ENCODE measurements around the gene ECSCR. TPM values are rescaled to one million over a fixed set of nuclear protein-coding genes. Genes with fewer than 3 reads are reported as not detected.

Gene ECSCR
- total and polyA plus RNA-seq, 10 of the 15 experiments (the other 5 are each of a cell fraction or from before 2014, with no cell fraction given), result 0.15 to 0.83 (median 0.23) TPM; not detected in 3

DNA sequence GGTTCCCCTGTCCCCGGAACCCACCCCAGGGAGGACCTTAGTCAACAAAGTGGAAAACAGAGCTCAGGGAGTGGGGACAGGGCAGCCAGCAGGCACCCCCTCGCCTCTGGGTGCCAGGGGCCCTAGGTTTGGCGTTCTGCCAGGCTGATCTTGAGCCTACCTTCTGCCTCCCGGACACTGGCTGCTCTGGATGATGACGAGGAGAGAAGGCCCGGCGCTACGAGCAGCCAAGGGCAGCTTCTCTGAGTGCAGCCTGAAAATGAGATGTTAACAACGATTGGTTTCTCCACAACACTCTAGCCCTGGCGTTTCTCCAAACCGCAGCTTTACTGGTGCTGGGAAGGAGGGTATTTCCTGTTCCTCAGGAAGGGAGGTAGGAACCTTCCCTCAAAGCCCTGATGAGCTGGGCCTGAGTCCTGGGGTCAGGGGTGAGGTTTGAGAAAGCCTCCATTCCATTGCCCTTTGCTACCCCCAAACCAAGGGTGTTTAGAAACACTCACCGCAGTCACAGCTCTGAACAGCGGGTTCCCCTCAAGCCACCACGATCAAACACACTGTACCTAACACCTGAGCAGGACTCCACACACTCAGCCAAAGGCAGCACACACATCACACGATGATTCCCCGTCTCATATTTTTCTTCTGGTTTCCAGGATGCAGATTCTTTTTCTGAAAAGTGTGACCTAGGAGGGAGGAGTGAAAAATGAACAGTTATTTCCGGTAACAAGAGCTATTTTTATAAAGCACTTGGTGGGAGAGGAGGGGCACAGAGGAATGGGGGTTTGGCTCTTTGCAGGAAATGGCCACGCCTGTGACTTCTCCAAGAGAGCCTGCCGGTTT lies 19.7 kb upstream of the ECSCR start, which contains the start of gene STING1 (continued):
- TF ChIP-seq PRDM15 (CRISPR knock-in tag; IDR thresholded peaks at IDR 0.05) (no peak), NFYB (IDR thresholded peaks at IDR 0.05; ENCODE audit: insufficient read depth, low read depth, low read length) (0 out of 2 replicates have a peak, but pooled peaks have one; percentile 12), BCL3 (IDR thresholded peaks at IDR 0.05; ENCODE audit: borderline replicate concordance, insufficient read depth, low read depth, low read length, poor library complexity, severe bottlenecking) (no peak), GABPA (IDR thresholded peaks at IDR 0.05; ENCODE audit: low read depth) (no peak), YBX1 (IDR thresholded peaks at IDR 0.05) (no peak), NBN (IDR thresholded peaks at IDR 0.05) (no peak), USF2 (IDR thresholded peaks at IDR 0.05; ENCODE audit: borderline replicate concordance, low read depth, low read length) (no peak), CREM (IDR thresholded peaks at IDR 0.05; ENCODE audit: low read depth) (peak; percentile 58), E4F1 (IDR thresholded peaks at IDR 0.05; ENCODE audit: borderline replicate concordance, partially characterized antibody) (no peak), SREBF1 (IDR thresholded peaks at IDR 0.05; ENCODE audit: low read length) (no peak), HCFC1 (IDR thresholded peaks at IDR 0.05; ENCODE audit: low read length) (no peak), CBX3 (IDR thresholded peaks at IDR 0.05; ENCODE audit: borderline replicate concordance, low read depth) (no peak), CBFB (IDR thresholded peaks at IDR 0.05; ENCODE audit: low read depth) (no peak), ETV6 (conservative IDR thresholded peaks at IDR 0.05 in 1 of 2, IDR thresholded peaks at IDR 0.05 in 1 of 2; ENCODE audit: borderline replicate concordance in 1 of 2, low read depth in 1 of 2) (no peak)
- TF ChIP-seq, protein P1, sequence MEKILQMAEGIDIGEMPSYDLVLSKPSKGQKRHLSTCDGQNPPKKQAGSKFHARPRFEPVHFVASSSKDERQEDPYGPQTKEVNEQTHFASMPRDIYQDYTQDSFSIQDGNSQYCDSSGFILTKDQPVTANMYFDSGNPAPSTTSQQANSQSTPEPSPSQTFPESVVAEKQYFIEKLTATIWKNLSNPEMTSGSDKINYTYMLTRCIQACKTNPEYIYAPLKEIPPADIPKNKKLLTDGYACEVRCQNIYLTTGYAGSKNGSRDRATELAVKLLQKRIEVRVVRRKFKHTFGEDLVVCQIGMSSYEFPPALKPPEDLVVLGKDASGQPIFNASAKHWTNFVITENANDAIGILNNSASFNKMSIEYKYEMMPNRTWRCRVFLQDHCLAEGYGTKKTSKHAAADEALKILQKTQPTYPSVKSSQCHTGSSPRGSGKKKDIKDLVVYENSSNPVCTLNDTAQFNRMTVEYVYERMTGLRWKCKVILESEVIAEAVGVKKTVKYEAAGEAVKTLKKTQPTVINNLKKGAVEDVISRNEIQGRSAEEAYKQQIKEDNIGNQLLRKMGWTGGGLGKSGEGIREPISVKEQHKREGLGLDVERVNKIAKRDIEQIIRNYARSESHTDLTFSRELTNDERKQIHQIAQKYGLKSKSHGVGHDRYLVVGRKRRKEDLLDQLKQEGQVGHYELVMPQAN (conservative IDR thresholded peaks at IDR 0.05), result no peak

Measured in GM12878 (cell line).